Epithelial cell of prostate (primary cell): ENCODE measurements around the gene YBX2.
A peak's percentile ranks its signal among the peaks of the same experiment; 100 is the strongest.

ENCODE experiments used
- DNase-seq: peaks from one replicate; pipeline ENCODE4 v3.0.0-alpha.2; 2011; ENCODE audit warnings: low read depth, low spot score
- H3K27ac ChIP-seq: fragments of 450-650 bp; 2 replicates; pipeline ENCODE4 v1.5.1; 2017; ENCODE audit warnings: mild to moderate bottlenecking

The YBX2 gene

DNA sequence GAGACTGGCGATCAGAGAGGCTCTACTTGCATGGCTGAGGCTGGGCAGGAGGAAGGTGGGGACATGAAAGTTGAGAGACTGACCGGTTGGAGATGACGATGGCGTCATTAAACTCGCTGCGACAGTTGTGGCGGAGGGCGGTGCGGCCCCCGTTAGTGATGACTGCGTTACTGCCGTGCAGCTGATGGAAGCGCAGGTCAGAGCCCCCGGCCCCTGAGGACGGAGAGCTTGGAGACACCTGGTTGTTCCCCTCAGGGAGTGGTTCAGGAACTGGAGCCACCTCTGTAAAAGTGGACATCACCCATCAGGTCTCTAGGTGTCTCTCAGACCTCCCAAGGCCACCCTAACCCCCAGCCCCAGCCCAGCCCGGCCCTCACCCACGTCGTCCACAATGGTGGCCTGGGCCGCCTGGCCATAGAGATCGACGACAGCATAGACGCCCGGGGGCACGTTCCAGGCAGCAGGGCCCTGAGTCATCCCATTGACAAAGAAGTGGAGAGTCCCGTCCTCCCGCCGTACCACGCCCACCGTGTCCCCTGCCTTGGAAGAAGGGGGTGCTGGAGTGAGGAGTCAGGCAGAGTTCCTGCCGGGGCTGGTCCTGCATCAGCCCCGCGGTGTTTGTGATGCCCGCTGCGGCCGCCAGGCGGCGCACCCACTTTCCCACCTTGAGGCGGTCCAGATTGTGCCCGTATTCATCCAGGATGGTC lies 29.4 kb upstream of the YBX2 start:
- DNase-seq = no peak

DNA sequence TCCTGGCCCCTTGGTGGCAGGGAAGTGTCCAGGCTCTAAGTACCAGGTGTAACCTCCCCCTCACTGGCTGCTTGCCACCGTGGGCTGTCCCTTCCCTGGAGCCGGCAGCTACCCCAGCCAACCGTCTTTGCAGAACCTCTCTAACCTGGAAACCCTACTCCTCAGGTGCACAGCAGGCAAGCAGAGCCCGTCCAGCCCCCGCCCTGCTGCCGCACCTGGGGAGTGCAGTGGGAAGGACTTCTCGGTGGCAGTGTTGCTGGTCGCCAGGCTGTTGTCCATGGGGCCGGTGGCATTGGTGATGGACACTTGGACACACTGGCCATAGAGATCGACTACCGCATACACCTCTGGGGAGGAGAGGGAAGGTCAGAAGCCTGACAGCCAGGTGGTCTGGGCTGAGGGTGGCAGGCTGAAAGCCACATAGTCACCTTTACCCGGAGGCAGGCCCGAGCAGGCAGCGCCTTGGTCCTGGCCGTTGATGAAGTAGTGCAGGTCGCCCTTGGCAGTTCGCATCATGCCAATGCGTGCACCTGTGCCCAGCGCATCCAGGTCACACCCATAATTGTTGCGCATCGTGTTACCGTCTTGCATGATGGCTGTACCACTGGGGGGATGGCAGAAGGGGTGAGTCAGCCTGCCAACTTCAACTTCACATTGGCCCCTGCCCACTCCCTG lies 28.2 kb upstream of the YBX2 start:
- no peak for DNase-seq

More for the DNA sequence above, 29.4 kb upstream of the YBX2 start:
- no peak overlapping the region for H3K27ac ChIP-seq

DNA sequence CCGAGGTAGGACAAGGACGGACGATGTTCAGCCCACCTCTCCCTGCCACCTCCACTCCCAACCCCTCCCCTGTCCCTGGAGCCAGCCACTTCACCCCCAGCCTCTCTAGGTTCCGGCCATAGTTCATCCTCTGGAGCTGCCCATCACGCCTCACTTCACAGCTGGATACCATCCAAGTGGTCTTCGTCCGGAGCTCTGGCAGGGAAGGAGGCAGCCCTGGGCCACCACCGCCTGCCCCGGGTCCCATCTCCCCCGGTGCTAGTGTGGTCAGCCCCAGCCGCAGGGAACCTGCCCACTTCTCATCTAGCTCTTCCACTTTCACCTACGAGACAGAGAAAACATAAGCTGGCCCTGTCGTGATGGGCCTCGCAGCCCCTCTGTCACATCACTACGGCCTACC lies 27.0 kb upstream of the YBX2 start:
- DNase-seq = no peak
- no peak overlapping the region for H3K27ac ChIP-seq

More for the DNA sequence above, 28.2 kb upstream of the YBX2 start:
- H3K27ac ChIP-seq = no peak overlapping the region

DNA sequence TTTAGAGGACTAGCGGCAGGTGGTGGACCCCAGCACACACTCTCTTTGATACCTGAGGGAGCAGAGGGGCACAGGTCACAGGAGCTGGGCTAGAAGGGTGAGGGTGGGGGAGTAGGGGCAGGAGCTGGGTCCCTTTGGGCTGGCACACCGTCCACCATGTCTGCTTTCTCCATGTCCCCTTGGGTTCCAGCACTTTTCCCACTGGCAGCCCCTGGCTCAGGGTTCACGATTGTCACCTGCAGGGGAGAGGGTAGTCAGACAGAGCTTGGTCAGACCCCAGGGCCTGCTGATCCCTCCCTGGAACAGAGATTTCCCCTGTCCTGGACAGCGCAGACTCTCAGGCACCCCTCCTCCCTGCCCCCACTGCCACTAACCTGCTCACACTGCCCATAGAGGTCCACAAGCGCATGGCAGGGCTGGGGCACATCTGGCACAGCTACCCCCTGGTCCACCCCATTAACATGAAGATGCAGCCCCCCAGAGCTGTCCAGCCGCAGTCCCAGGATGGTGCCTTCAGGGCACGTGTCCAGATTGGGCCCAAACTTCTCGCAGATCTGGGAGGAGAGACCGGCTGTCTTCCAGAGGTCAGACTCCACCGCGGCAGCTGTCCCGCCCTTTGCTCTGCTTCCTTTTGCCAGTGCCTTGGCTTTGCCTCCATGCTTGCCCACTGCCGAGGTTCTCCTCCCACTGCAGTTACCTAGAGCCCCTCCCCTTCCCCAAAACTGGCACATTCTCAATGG lies 23.9 kb upstream of the YBX2 start:
- no peak for DNase-seq
- H3K27ac ChIP-seq = no peak overlapping the region

DNA sequence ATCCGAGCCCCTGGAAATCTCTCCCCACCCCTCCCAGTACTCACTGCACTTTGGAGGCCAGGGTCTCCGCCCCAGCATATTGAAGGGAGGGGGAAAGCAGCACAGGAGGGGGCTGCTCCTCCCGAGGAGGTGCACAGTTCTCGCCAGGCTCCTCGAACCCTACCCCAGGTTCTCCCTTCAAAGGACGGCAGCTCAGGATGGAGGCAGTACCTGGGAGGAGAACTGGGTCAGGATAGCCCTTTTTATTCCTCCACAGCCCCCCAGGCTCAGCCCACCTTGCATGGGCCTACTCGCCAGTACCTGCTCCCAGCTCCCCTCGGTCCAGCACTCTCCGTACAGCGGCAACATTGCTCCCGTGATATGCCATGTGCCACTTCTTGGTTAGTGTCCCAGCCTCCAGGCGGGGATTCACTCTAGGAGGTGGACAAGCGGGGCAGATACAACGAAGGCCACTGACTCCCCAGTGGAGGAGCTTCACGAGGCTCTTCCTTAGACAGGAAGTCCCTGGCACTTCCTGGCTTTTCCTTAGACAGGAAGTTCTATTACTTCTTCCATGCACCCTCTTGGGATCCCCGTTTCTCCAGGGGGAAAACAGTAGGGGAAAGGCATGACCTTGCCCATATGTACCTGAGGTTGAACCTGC lies 22.8 kb upstream of the YBX2 start:
- DNase-seq = no peak
- no peak overlapping the region for H3K27ac ChIP-seq

DNA sequence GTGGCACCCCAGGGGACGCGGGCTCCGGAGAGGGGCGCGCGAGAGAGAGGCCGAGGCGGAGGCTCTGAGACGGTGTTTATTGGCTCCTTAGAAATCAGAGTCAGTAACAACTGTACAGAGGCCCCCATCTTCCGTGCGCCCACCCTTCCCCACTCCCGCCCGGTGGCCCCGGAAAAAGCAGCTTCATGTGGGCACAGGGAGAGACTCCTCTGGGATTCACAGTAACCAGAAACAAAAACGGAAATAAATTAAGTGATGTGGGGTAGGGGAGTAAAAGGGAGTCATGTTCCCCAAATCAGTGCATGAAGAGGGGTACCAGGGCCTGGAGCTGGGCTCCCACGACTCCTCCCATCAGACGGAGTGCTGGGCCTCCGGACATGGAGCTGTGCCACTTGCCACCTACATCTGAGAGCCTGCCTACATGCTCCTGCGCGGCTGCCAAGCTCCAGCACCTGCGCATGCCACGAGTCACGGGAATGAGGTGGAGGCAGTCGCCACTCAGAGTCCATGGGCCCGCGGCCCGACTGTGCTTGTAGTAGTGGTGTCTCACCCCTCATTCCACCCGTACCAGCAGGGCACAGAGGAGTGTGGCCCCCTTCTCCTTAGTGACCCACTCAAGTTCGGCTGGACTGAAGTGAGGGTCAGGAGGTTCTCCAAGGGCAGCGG lies 21.3 kb upstream of the YBX2 start:
- H3K27ac ChIP-seq = peak overlapping the region; percentile 92
- DNase-seq = no peak

DNA sequence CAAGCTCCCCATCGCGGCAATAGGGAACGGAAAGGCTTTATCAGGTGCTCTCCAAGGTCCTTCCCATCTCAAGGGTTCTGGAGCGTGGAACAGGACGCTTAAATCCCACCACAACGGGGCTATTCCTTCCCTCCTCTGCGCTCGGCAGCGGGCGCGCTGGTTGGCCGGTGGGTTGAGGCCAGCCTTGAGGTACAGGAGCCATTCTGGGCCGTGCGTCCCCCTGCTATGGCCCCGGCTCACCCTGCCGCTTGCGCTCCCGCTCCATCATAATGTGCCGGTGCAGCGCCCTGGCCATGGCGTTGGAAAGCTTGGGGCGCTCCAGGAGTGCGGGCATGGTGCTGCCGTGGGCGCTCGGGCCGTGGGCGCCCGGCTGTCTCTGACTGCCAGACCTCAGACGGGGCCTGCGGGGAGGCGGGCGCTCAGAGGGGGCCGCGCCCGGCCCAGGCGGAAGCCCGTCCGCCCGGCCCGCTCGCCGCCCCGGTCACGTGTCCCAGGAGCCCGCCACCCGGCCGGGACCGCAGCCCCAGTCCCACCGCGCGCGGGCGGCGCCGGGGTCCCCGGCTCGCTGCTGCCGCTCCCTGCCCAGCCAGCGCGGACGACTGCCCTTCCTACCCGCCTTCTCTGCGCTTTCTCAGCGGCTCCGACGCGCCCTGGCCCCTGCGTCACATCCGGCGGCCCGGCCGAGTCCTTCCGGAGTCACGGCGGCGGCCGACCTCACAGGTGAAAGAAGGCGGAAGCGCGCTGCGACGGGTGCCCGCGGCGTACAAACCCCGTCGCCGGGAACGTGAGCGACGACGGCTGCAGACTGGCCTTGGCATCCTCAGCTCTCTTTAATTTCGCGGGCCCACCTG lies 20.5 kb upstream of the YBX2 start, which contains the start of gene GPS2:
GPS2 (minus strand) TSS at position 642 of the 851 bp plus-strand sequence; CDS start at position 334, 308 bp downstream.
- no peak for DNase-seq
- H3K27ac ChIP-seq = peak within 1 kb of the TSS; percentile 92

DNA sequence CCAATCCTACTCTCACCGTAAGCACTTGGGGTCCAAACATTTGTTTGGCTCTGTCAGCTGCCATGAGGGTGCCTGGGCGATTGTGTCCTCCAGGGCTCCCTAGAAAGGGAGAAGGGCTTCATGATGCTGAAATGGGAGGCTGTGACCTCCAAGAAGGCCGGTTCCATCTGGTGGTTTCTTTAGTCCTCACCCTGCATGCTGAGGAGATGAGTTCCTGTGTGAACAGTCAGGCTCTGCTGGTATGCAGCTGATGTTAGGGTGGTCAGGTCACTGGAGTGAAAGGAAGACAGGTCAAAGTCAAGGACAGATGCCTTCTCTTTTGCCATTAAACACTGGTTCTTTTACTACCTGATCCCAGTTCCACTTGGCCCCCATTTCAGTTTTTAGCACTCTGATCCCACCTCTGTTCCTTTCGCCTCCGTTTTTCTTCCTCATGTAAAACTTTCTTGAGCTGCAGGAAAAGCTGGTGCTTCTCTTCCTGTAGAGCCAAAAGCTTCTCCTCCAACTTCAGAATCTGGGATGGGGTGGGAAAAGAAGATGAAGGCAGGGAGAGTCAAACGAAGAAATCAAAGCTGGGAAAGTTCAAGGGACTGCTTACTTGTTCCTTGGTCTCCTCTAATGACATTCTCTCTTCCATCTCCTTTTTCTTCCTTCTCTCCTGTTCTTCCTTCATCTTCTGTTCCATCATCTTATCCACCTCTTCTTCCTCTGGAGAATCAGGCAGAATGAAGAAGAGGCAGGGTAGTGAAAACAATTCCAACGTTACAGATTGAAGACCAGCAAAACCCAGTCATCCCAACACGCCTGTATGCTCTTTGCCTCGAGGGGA lies 19.7 kb upstream of the YBX2 start:
- no peak for DNase-seq

DNA sequence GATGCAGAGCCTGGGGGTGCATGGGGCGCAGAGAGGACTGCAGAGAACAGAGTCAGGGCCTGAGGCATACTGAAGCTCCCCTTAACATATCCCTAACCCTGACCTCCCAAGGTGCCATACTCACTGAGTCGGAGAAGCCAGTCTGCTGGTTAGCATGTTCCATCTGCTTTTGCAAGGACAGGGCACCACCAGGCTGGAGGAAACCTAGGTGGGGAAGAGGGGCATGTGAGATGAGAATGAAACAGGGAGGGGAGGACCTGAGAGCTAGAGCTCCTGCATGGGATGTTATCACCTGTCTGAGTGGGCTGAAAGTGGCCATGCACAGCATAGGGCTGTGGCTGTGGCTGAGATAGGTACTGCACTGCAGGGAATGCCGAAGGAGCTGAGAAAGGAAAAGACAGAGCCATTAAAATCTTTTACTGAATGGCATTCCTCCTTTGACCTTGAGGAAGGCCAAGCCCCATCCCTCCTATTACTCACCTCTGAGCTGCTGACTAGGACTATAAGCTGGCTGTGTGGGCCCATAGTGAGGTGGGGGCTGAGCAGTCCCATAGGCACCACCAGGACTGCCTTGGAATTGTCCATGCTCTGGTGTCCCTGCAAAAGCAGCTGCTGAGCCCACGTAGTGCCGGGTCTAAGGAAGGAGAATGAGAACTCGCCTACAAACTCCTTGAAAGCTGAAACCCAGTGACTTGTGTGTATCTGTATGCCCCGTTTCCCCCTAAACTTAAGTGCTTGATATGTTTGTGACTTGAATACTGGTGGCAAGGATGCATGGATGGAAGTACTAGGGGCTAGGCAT lies 18.9 kb upstream of the YBX2 start:
- DNase-seq = no peak
- H3K27ac ChIP-seq = peak overlapping the region; percentile 92

More for the DNA sequence above, 19.7 kb upstream of the YBX2 start:
- H3K27ac ChIP-seq = peak overlapping the region; percentile 92

DNA sequence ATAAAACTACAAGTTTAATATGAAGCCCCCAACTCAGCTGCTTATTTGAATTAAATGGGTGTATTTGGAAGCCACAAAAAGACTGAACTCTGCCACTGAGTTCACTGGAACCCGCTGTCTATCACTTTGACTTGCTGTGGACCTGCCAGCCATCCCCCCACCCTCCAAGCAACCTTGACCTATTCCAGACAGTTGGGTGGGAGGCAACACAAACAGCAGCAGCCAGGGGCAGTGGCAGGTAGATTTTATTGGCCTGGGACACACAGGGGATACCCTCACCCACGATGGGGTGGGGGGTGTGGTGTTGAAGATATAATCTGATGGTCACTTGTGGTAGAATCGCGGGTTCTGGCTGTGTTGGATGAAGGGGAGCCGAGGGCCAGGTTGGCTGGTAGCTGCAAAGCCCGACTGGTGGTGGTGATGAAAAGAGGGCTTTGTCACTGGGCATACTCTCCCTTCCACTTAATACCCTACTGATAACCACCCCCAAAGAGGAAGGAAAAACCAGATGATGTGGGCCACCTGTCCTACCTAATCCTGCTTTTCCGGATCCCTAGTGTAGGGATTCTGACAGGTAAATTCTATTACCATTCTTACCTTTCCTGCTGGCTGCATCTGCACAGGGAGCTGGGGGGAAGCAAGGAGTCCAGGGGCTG lies 18.1 kb upstream of the YBX2 start:
- DNase-seq = no peak
- peak overlapping the region; percentile 92 for H3K27ac ChIP-seq

DNA sequence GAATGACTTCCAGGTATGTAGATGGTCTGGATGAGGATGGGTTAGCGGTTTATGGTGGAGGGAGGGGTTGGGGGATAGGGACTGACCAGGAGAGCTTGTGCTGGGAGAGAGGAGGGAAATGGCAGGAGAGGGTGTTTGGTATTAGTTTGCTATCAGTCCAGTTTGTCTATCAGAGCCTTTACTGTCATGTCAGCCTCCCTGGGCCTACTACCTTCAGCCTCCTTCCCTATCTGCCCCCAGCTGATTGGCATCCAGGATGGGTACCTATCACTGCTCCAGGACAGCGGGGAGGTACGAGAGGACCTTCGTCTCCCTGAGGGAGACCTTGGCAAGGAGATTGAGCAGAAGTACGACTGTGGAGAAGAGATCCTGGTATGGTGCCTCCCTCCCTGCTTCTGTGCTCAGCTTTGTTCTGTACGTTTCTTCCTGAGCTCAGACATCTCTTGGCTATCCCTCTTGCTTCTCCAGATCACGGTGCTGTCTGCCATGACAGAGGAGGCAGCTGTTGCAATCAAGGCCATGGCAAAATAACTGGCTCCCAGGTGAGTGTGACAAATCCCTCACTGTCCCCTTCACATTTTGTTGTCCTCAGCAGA lies 16.8 kb upstream of the YBX2 start:
- no peak for DNase-seq
- peak overlapping the region; percentile 96 for H3K27ac ChIP-seq

DNA sequence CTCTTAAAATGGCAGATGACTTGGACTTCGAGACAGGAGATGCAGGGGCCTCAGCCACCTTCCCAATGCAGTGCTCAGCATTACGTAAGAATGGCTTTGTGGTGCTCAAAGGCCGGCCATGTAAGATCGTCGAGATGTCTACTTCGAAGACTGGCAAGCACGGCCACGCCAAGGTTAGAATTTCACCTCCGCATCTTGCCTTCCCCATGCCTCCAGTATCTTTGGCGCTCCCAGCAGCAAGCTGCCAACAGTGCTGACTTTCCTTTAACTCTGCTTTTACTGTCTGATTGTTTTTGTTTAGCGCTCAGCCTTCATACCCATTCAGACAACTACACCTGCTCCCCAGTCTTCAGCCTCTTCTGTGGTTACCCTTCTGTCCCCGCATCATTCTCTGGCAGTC lies 15.2 kb upstream of the YBX2 start:
- peak overlapping the region; percentile 96 for H3K27ac ChIP-seq

DNA sequence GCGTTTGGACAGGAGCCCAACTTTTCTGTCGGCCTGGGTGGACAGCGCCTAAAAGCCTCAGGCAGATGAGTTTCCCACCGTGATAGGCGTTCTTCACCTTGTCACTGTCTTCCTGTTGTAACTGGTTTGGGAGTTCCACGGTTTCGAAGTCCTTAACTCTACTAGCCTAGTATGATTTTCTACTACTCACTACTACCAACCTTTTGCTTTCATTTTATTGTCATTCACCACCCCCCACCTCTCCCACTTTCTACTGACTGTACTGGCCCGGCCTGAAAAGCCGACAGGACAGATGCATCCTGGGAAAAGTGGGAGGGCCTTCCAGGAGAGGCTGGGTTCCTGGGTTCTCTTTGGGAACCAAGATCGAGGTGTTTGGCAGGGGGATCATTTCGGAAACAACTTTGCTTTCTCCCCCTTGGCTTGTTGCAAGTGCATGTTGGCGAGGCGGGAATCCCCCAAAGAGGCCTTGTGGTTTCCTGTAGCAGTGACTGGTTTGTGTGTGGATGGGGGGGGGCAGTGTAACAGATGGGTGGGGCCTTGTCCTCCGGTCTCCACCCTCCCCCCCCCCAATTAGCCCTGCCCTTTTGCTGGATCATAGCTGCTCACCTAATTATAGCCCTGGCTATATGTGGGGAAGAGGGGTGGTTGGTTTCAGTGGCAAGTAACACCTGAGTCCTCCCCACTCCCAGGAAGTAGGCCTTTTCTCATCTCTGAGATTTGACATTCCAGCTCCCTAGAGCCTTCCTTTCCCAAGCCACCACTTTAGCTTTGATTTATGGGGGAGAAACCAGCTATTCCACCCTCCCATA lies 14.4 kb upstream of the YBX2 start:
- H3K27ac ChIP-seq = peak overlapping the region; percentile 96
- DNase-seq = no peak

More for the DNA sequence above, 15.2 kb upstream of the YBX2 start:
- DNase-seq = no peak

DNA sequence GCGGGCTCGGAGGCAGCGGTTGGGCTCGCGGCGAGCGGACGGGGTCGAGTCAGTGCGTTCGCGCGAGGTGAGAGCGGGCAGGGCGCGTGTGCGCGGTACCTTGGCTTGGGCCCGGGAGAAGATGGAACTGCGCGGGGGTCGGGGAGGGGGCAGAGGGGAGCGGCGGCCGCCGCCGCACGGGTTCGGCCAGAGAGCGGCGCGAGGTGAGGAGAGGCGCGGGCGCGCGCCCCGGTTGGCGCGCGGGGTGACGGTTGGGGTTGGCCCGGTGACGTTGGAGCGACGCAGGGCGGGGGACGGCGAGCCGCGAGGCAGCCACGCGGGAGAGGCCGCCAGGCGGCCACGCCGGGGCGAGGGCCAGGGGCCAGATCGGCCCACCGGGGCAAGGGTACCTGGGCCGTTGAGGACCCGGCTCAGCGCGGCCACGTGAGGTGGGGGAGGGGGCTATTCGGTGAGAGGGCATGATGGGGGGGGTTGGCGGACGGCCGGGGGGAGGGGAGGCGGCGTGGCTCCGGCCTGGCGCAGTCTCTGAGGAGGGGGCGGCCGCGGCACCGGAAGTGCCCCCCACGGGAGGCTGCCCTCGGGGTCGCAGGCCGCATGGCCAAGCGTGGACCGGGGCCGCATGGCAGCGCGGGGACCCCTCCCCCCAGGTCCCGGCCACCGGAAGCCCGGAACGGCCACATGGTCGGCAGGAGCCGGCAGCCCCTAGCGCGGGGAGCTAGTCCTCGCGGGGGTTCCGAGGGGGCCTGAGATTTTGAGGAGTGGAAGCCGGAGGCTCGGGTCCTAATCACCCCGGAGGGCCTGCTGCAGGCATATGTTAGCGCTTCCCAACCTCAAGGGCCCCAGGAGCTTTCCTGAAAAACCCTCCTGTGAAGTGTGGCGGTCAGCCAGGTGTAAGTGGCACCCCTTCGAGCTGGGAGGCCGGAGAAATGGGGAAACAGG lies 13.5 kb upstream of the YBX2 start:
- no peak for DNase-seq
- H3K27ac ChIP-seq = peak overlapping the region; percentile 96
